NCI-H526 (cell line): ENCODE data around the gene TBX1.

Experiments
- DNase-seq, 2 experiments: peaks; one replicate each; lab custom pipeline; 2025; lab: John Stamatoyannopoulos, UW

The TBX1 gene

DNA sequence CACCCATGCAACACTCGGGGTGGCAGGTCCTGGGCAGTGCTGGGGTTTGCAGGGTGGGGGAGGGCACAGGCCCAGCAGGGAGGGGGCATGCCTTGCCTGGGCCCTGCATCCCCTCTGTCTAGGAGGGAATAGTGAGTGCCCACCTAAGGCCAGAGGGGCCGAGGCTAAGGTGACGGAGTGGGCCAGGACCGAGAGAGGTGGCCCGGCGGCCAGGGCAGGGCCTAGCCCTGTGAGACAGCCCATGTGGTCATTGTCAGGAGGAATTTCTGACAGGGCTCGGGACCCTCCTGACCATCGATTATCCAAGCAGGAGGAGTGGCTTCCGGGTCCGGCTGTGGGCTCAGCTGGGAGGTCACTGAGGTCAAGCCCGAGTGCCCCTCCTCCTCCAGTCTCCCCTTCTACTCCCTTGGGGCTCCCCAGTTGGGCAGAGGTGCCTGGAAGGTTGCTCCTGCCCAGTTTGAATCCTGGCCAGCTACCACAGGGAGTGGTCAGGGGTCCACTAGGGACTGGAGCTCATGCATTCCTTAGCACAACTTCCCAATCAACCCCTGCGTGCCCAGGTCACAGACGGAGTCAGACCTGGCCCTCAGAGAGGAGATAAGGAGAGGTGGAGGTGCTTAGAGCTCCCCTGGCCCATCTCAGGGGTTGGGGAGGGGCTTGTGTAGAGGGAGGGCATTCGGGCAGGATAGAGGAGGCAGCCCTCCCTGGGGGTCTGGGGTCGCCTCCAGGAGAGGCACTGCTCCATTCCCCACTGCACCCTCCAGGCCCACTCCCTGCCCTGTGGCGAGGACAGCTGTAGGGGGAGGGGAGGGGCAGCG, 22.5 kb upstream of the TBX1 start:
- DNase-seq = no peak

DNA sequence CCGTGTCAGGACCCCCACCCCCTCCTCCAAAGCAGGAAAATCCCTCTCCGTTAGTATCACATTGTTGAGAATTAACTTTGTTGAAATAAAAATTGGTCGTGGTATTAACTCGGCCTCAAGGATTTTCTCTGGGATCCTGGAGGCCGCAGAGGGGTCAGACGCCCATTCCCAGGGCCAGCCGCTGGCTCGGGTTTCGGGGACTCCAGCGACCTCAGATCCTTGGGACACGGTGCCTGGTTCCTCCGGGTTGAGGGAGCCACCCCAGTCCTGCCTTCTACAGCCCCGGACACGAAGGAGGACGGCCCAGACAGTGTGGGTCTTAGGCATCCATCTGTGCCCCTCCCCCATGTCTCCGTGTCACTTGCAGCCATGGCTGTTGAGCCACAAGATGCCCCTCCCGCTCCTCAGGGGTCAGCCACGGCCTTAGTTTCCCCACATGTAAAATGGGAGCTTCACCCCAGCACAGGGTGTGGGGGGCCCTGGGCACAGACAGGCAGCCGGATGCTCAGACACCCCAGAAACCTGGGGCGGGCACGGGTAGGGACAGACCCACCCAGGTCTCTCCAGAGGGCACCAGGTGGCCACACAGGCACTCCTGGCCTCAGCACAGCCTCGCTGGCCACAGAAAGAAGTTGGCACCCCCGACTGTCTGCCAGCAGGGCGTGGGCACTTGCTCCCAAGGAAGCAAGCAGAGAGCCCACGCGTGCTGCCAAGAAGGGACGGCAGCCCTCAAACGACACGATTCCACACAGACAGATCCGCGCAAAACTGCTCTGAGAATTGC, 21.7 kb upstream of the TBX1 start:
- DNase-seq = no peak

DNA sequence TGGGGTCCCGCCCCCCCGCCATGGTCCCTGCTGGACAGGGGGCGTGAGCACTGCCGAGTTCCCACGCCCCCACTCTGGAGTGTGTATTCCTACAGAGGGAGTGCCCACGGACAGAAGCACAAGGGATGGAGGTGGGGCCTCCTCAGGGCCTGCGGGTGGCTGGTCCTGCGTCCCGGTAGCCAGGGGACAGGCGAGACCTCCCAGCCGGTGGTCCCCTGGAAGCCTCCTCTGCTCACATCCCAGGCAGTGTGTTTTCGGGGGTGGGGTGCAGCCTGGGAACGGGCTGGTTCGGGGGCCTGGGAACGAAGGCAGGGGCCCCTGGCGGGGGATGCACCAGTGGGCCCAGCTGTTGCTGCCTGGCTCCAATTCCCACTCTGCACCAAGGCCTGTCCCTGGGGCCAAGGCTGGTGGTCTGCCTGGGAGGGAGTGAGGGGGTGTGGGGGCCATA, 21.1 kb upstream of the TBX1 start:
- no peak for DNase-seq

DNA sequence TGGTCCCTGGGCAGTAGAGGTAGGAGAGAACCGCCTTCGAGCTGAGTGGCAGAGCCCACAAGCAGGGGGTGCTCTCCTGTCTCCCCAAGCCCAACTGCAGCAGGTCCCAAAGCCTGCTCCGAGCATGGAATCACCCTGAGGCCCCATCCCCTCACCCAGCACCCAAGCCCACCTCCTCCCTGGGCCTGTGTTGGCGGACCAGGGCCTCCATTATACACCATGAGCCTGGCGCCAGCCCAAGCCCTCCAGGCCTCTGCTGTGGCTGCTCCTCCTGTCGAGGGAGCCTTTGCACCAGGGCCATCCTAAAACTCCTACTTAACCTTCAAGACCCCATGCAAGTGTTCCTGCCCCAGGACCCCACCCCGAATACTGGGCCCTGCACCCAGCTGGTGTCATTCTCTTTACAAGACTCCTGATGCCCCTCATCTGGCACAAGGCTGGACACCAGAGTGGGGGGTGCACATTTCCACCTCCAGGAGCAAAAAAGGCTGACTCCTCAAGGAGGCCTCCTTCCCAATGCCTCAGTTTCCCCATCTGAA, 20.6 kb upstream of the TBX1 start:
- DNase-seq = no peak

DNA sequence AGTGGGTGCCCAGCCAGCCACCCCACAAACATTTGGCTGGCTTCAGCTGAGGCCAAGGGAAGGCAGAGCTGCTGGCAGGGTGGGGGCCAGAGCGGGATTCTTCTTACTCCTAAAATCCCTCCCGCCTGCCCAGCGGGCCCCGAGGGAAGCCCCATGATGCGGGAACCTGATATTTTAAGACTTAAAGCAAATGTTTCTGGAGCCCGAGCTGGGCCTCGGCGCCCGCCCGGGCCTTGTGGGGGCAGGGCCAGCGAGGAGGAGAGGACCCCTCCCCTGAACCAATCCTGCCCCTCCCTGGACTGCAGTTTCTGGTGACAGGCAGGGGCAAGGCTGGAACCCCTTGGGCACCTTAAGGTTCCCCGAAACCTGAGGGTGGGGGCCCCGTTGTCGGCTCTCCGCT, 20.0 kb upstream of the TBX1 start:
- DNase-seq = no peak

DNA sequence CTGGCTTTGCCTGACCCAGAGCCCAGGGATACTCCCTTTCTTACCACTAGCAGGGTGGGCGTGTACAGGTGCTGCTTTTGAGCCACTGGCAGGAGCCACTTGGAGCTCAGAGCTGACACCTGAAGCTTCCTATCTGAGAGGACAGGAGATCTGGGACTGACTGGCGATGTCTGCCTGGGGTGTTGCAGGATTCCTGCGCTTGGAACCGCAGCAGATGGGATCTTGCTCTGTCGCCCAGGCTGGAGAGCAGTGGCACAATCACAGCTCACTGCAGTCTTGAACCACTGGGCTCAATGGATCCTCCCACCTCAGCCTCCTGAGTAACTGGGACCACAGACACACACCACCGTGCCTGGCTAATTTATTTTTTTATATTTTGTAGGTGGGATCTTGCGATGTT, 19.5 kb upstream of the TBX1 start:
- DNase-seq = no peak

DNA sequence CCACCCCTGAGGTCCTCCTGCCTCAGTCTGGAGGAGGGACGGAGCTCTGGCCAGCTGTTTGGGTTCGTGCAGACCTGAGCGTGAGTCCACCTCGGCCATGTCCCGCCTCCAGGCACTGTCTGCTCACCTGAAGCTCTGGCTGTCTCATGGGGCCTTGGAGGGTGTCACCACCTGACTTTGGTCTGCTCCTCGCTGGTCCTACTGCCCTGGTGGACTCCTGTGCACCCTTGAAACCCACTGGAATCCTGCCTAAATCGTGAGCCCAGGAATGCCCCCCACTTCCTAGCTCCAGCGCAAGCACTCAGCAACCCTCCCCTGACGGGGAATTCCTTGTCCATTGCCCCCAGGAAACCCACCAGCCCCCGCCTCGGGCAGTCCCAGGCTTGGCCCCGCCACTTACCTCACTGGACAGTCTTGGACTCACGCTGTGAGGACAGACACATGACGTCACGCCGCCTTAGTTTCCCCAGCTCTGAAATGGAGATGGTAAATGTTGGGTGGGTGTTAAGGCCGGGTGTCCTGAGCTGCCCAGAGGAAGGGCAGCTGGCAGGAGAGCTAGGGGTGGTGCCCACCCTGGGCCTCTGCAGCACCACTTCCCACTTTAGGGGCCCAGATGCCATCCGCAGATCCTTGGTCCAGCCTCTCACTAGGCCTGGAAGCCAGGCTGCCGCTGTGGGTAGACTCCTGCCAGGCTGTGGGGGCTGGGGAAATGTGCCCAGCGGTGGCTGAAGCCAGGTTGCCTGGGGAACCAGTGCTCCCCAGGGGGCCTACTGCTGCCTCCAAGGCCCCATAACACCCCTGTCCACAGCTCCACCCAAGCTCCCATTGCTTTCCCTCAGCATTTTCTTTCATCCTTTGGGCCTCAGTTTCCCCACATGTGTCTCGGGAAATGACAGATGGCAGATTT, 18.2 kb upstream of the TBX1 start:
- no peak for DNase-seq

DNA sequence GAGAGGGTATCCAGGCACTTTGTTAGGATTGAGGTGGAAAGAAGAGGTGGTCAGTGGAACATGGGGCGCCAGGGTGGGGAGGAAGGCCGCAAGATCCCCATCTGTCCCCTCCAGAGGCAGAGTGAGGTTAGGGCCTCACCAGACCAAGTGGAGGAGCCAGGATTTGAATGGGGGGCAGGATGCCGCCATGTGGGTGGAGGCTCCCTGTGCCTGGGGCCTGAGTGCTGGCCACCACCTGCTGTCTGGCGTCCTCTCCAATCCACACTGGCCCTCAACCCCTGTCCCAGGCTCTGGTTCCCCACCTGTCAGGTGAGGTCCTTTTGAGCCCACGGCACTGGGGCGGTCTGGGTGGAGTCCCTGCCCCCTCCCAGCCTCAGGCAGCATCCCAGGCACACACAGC, 17.5 kb upstream of the TBX1 start:
- no peak for DNase-seq

DNA sequence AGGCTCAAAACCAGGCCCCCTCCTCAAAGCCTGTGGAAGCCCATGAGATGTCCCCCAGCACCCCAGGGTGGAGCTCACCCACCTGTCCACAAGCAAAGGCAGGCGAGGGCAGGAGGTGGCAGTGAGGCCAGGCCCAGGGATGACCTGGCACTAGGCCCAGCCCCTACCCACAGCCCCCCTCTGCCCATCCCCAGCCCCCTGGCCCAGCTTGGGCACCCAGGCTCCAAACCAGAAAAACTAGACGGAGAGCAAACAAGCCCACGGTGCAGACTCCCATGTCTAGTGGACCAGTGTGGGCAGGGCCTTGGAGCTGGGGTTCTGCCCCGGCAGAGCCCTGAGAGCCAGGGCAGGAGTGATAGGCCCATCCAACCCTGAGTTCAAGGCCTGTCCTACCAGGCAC, 16.9 kb upstream of the TBX1 start:
- DNase-seq = no peak

DNA sequence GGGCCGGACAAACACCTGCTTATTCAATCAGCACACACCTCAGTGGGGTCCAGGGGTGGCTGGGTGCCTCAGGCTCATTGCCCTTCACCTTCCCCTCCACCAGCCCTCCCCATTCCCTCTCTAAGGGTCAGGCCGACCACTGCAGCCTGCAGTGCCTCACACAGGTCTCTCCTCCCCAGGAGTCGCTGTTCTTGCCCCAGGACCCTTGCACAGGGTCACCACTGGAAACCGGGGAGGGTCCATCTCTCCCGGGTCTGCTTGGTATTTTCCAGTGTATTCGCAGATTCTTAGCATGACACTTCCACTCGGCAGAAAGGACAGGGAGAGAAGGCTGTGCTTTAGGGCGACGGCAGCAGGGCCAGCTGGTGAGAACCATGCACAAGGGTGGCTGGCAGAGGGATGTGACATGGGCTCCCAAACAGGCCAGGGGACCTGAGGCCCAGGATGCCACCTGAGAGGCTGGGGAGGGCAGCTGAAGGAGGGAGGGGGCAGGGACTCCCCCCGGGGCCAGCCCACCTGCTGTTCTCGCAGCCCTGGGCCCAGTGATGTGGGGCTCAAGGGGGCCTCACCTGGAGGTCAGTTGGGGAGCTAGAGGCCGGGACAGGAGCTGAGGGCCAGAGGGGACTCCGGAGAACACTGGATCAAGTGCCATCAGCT, 16.1 kb upstream of the TBX1 start:
- no peak for DNase-seq

DNA sequence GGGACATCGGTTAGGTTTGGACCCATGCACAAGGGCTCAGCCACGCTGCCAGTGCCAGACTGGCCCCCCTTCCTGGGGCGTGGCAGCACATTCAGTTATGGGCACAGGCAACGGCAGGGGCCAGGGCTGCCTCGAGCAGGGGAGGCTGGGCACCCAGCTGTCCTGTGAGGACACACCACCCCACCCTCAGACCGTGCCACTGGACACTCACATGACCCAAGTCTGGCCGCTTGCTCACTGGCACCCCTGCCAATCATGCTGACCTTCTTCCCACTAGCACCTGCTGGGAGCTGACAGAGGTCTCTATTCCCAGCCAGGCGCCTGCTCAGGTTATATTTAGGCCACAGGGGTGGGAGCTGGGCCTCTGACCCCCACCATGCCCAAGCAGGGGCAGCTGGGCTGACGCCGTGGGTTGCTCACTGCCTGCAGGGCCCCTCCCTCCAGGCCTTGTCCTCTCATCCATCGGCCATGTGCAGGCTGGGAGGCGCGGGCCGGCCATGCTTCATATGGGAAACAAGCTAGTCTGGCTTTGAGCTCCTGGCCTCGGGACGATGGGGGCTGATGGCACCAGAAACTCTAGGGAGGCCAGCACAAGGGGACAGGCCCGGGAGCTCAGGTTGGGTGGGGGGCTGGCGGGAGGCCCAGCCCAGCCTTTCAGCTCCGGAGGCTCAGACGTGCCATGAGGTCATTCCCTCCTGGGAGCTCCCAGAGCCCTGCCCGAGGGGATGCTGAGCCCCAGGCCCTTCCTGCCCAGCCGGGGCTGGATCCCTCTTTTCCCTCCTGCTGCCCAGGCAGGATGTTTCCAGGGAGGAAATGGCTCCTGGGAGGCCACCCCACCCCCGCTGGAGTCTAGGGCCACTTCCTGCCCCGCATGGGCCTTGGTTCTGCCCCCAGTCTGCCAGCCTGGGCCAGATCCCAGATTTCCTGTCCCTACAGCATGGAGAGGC, 15.2 kb upstream of the TBX1 start:
- no peak for DNase-seq

DNA sequence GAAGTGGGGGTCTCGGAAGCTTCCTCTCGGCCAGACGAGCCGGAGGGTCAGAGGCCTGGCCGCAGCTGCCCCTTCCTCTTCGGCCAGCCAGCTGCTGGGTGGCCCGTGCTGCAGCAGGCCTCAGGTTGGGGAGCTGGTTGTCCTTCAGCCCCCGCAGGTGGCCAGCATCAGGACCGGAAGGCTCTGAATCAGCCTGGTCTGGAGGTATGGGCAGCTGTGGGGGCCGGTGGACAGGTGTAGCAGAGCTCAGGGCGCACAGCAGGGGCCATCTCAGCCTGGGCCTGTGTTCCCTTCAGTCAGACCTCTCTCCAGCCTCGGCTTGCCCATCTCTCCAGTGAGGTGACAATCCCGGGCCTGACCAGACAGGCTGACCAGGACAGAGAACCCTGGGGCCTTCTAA, 13.9 kb upstream of the TBX1 start:
- no peak for DNase-seq

DNA sequence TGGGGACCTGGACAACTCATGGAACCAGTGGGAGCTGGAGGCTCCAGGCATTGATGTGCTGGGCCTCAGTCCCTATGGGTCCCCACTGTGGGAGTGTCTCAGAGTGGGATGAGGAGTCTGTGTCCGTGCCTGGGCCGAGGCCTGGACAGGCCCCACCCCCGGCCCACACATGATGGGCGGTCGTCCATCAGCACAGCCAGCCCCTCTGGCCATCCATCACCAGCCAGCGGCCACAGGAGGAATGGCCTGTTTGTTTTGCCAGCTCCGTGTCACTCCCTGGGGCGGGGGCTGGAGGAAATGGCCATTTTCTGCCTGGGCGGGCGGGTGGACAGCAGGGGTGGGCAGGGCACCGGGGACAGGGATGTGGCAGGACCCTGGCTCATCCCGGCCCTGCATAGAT, 13.0 kb upstream of the TBX1 start:
- no peak for DNase-seq

DNA sequence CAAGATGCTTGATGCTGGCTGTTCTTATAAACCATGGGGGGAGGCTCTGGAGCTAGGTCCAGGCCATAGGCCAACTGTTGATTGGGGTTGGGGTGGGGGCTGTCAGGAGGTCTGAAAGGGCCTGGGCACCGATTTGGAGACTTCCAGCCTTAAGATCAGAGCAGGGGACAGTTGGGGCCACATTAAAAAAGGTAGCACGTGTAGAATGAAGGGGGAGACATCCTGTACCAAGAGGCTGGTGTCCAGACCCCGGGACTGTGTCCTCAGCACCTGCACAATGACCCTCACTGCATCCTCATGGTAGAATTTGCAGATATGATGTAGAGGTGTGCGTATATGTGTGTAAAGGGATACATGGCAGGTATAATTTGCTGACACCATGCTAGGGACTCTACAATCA, 12.4 kb upstream of the TBX1 start:
- DNase-seq = no peak

DNA sequence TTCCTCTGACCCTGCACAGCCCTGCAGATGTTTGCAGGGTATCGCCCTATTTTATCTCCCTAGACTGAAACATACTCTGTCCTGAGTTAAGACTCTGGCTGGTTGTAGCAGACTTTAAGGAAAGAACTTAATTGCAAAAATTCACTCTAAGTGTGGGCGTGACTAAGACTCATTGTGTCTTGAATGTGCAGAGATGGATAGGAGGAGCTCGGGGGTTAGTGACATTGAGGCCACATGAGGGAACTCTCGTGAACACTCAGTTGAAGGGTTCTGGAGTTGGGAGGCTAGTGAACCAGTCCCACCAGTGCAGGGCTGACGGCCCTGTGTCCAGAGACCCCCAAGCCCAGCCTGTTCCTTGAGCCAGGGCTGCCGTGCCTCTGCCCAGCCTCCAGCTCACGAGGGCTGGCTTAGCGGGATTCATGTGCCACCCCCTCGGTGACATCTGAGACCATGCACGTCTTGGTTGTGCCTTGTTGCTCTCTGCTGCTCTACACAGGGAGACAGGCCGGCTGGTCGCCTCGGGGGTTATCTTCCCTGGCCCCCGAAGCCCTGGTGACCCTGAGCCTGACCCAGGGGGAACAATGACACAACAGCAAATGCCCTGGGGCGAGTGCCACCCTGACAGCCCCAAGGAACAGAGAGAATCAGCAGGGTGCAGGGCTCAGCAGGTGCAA, 11.4 kb upstream of the TBX1 start:
- no peak for DNase-seq

DNA sequence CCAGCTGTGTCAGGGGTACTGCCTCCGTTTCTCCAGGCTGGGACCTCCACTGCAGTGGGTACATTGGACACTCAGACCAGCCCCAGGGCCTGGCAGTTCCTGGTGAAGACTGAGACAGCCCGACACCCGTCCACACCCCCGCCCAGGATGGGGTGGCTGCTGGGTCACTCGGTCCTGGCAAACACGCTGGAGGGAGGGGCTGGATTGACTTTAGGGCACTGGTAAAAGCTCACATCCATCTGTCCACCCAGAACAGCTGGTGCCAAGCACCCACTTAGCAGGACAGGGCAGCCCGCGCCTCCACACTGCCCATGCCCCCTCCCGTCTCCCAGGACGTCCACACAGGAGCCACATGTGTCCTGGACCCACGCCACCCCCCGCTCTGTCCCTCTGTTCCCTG, 10.7 kb upstream of the TBX1 start:
- no peak for DNase-seq

DNA sequence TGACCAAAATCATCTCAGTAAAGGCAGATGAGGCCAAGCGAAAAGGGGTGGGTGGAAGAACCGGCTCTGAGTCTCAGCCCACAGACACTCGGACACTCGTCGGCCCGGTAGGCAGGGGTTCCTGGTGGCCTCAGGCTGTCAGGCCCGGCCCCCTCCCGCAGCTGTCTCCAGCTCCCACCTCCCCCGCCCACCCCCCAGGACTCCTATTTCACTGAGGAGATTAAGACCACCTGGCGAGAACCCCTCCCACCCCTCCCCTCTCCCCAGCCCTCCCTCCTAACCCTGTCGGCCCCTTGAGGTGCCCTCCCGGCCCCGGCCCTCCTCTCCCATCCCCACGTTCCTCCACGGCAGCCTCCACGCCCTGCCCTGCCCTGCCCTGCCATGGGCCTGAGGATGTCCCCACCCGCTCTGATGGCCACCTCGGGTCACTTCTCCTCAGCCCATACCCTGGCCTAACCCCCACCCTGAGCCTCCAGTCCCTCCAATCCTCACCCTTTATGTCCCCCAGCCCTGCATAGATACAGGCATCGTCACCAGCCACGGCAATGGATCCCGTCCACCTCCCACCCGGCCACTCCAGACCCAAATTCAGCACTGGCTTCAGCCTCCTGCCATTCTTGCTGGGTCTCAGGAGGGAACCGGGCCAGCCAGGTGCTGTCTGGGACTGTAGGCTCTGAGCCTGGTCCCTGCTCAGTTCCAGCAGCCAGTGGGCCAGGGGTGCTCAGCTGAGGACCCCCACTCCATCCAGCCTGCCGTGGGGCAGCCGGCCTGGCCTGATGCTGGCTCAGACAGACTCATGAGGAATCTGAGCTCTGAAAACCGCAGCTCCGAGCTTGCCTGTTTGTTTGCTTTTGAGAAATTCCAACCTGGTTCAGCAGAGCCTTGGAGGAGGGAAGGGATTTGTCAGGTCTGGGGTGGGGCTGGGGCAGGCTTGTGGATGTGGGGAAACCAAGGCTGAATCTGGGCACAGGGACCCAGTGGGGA, 9.8 kb upstream of the TBX1 start:
- DNase-seq = no peak

DNA sequence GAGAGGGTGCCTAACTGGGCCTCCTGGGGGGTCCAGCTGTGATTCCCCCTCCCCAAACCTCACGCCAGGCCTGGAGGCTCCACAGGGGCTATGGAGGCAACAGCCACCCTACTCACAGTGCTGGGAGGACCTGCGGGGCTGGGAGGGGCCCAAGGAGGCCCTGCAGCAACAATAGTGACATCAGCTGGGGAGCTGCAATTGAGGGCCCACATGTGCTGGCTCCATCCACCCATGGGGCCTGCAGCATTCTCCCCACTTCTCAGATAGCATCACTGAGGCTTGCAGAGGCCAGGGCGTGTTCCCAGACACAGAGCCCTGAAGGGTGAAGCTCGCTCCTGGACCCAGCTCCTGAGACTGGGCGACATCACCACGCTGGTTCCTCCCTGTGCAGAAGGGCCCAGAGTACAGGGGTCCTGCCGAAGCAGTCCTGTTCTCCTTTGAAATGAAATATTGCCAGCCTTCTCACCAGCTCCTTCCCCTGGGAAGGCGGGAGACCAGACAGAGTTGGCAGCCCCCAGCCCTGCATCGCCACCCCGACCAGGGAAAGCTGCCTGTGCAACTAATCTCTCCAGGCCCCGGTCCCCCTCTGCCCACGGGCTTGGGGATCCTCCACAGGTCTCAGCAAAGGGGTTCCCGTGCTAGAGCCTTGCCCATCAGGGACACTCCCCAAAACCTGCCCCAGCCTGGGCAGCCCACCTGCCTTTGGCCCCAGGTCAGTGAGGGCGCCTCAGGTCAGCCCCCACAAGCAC, 8.9 kb upstream of the TBX1 start:
- DNase-seq = no peak
